Right forelimb (tissue), 1 donor: ENCODE measurements around the gene GOLPH3.
"Not testable (repeated sequence)": the region's sequence is repeated elsewhere in the genome, so short reads cannot be mapped to it uniquely, and the experiment has no call there.

Experiments used
- DNase-seq: peaks from one replicate; pipeline ENCODE4 v3.0.0-alpha.2; 2018

The GOLPH3 gene

DNA sequence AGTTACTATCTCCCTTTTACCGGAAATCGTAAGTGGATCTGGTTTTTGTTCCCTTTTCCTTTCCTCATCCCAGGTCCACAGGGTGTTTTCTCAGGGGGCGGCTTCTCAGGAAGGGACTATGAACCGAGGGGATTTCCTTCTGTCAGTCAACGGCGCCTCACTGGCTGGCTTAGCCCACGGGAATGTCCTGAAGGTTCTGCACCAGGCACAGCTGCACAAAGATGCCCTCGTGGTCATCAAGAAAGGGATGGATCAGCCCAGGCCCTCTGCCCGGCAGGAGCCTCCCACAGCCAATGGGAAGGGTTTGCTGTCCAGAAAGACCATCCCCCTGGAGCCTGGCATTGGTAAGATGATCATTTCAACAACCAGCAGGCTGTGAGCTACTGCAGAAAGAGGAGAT lies 75.8 kb downstream of the GOLPH3 start:
- DNase-seq: no peak

DNA sequence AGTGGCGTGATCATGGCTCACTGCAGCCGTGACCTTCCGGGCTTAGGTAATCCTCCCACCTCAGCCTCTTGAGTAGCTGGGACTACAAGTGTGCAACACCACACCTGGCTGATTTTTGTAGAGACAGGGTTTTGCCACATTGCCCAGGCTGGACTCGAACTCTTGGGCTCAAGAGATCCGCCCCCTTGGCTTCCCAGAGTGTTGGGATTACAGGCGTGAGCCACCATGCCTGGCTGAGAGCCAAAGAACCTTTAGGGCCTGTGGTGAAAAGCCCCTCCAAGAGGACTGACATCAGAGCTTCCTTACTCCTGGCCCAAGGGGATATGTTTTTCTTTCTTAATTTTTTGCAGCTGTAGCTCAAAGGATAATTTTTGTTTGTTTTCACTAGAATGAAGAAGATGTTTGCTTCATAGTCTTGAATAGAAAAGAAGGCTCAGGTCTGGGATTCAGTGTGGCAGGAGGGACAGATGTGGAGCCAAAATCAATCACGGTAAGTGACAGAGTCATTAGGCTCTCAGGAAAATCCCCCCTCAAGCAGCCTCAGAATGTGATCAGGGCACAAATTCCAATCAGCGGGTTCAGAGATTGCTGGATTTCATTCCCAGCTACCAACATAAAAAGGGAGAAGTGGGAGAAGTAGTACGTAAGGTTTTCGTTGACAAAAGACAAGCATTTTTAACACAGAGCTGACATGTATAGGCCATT lies 77.1 kb downstream of the GOLPH3 start:
- DNase-seq: no peak

DNA sequence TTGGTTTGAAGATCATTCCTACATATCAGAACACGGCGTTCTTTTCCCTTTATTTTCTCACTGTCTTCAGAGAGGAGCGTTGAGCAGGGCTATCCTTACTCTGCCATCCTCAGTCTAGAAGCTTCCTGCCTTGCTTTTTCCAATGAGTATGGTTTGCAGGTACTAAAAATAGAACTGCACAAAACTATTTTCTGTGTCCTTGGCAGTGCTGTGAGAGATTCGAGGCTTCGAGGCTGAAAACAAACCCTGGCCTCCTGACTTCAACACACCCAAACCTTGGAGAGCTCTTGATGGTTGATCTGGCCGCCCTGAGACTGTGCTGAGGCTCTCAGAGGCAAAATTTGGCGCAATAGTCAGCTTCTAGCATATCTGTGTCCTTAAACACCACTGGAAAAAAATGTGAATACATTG lies 78.9 kb downstream of the GOLPH3 start:
- DNase-seq: no peak

DNA sequence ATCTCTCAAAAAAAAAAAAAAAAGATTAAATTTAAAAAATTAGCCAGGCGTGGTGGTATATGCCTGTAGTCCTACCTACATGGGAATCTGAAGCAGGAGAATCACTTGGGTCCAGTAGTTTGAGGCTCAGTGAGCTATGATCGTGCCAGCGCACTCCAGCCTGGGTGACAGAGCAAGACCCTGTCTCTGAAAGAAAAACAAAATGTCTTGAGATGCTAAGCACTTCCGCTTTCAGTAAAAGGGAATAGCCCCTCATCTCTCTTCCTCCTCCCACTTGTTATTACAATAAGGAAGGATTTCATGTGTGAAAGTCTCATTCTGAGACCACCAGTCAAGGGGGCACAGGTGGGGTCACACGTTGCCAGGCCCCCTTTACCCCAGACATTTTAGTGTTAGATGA lies 79.4 kb downstream of the GOLPH3 start:
- DNase-seq: no peak

DNA sequence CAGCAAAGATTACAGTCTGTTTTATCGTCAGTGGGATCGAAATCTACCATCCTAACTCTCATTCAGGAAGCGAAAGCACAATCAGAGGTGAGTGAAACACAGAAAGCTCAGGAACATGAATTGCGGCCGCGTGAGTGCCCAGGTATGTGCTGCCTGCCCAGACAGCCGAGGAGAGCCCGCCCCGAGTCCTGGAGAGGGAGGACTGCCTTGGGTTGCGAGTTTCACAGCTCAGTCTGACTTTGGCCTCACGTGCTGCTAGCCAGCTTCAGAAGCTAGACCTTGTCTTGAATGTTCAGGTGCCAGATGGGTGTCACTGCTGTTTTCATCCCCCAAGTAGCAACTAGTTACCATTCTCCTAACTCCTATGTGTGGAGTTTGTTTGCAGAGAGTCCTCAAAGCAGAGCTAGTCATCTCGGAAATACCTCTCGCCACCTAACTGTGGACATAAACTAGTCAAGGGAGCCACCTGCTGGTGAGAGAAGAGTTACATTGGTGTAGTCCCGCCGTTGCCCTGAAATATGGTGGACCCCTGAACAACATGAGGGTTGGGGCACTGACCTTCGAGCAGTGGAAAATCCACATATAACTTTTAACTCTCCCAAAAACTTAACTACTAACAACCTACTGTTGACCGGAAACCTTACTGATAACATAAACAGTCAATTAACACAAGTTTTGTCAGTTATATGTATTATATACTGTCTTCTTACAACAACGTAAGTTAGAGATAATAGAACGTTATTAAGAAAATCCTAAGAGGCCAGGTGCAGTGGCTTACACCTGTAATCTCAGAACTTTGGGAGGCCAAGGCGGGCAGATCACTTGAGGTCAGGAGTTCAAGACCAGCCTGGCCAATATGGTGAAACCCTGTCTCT lies 80.9 kb downstream of the GOLPH3 start:
- peak; percentile 65 for DNase-seq

DNA sequence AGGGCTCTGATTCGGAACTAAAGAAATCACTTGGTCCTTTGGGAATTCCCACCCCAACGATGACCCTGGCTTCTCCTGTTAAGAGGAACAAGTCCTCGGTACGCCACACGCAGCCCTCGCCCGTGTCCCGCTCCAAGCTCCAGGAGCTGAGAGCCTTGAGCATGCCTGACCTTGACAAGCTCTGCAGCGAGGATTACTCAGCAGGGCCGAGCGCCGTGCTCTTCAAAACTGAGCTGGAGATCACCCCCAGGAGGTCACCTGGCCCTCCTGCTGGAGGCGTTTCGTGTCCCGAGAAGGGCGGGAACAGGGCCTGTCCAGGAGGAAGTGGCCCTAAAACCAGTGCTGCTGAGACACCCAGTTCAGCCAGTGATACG lies 83.4 kb downstream of the GOLPH3 start:
- no peak for DNase-seq

DNA sequence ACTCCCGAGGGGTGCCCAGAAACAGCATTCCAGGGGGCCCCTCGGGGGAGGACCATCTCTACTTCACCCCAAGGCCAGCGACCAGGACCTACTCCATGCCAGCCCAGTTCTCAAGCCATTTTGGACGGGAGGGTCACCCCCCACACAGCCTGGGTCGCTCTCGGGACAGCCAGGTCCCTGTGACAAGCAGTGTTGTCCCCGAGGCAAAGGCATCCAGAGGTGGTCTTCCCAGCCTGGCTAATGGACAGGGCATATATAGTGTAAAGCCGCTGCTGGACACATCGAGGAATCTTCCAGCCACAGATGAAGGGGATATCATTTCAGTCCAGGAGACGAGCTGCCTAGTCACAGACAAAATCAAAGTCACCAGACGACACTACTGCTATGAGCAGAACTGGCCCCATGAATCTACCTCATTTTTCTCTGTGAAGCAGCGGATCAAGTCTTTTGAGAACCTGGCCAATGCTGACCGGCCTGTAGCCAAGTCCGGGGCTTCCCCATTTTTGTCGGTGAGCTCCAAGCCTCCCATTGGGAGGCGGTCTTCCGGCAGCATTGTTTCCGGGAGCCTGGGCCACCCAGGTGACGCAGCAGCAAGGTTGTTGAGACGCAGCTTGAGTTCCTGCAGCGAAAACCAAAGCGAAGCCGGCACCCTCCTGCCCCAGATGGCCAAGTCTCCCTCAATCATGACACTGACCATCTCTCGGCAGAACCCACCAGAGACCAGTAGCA lies 83.9 kb downstream of the GOLPH3 start:
- no peak for DNase-seq

DNA sequence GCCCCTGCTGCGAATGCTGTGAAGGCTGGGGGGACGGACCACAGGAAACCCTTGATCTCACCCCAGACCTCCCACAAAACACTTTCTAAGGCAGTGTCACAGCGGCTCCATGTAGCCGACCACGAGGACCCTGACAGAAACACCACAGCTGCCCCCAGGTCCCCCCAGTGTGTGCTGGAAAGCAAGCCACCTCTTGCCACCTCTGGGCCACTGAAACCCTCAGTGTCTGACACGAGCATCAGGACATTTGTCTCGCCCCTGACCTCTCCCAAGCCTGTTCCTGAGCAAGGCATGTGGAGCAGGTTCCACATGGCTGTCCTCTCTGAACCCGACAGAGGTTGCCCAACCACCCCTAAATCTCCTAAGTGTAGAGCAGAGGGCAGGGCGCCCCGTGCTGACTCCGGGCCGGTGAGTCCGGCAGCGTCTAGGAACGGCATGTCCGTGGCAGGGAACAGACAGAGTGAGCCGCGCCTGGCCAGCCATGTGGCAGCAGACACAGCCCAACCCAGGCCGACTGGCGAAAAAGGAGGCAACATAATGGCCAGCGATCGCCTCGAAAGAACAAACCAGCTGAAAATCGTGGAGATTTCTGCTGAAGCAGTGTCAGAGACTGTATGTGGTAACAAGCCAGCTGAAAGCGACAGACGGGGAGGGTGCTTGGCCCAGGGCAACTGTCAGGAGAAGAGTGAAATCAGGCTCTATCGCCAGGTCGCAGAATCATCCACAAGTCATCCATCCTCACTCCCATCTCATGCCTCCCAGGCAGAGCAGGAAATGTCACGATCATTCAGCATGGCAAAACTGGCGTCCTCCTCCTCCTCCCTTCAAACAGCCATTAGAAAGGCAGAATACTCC lies 84.7 kb downstream of the GOLPH3 start:
- DNase-seq: no peak

DNA sequence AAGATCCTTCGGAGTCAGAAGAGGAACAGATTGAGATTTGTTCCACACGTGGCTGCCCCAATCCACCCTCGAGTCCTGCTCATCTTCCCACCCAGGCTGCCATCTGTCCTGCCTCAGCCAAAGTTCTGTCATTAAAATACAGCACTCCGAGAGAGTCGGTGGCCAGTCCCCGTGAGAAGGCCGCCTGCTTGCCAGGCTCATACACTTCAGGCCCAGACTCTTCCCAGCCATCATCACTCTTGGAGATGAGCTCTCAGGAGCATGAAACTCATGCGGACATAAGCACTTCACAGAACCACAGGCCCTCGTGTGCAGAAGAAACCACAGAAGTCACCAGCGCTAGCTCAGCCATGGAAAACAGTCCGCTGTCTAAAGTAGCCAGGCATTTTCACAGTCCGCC lies 85.9 kb downstream of the GOLPH3 start:
- DNase-seq: no peak

DNA sequence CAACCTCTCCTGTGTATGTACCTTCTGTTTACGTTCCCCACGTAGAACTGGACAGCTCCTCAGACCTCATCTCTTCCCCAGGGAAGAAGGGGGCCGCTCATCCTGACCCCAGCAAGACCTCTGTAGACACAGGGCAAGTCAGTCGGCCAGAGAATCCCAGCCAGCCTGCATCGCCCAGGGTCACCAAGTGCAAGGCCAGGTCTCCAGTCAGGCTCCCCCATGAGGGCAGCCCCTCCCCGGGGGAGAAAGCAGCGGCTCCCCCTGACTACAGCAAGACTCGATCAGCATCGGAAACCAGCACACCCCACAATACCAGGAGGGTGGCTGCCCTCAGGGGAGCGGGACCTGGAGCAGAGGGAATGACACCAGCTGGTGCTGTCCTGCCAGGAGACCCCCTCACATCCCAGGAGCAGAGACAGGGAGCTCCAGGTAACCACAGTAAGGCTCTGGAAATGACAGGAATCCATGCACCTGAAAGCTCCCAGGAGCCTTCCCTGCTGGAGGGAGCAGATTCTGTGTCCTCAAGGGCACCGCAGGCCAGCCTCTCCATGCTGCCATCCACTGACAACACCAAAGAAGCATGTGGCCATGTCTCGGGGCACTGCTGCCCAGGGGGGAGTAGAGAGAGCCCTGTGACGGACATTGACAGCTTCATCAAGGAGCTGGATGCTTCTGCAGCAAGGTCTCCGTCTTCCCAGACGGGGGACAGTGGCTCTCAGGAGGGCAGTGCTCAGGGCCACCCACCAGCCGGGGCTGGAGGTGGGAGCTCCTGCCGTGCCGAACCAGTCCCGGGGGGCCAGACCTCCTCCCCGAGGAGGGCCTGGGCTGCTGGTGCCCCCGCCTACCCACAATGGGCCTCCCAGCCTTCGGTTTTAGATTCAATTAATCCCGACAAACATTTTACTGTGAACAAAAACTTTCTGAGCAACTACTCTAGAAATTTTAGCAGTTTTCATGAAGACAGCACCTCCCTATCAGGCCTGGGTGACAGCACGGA lies 86.7 kb downstream of the GOLPH3 start:
- peak; percentile 15 for DNase-seq

DNA sequence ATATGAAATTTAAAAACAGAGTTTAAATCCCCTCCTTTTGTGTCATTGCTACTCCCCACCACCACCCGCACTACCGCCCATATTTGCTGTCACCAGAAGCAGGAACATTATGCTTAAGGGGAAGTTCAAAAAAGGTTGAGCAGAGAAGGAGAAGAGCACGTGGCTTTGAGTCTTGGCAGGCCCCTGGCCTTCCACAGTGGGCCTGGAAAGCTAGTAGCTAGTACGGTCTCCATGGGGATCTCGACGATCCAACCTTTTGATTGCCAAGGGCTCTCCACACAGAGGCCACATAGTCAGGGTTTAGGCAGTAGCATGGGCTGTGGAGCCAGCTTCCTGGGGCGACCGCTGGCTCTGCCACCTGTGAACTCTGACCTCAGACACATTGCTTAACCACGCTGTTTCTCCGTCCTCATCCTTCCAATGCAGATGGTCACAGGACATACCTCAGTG lies 90.1 kb downstream of the GOLPH3 start:
- DNase-seq: no peak

DNA sequence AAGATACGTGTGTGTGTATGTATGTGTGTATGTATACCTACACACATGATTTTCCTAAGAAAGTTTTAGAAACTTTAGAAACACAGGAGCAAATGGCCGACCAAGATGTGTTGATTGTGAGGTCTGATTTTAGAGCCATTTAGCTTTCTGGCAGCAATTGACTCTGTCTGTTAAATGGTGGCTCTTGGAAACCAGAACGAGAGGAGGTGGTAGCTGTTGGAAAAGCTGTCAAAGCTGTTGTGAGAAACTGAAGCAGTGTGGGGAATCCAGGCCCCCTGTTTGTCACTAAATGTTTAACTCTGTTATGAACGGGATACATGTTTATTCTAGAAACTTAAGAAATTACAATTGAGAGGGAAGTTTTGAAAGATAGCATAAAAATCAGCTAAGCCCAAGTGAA lies 91.4 kb downstream of the GOLPH3 start:
- DNase-seq: no peak

DNA sequence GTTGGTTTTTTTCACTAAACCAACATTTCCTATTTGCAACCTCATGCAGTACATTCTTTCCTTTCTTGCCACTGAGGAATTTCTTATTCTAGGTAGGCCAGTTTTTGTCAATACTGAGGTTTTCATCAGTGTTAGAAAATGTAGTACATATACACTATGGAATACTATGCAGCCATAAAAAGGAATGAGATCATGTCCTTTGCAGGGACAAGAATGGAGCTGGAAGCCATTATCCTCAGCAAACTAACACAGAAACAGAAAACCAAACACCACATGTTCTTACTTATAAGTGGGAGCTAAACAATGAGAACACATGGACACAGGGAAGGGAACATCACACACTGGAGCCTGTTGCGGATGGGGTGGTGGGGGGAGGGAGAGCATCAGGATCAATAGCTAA lies 93.6 kb downstream of the GOLPH3 start:
- not testable (repeated sequence) for DNase-seq

DNA sequence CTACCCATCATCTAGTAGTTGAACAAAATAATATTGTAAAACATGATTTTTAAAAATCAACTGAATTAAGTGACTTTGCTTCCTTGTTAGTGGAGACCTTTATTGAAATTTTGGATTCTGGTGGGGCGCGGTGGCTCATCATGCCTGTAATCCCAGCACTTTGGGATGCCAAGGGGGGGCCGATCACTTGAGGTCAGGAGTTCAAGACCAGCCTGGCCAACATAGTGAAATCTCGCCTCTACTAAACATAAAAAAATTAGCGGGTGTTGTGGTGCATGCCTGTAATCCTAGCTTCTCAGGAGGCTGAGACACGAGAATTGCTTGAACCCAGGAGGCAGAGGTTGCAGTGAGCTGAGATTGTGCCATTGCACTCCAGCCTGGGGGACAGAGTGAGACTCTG lies 95.3 kb downstream of the GOLPH3 start:
- not testable (repeated sequence) for DNase-seq

DNA sequence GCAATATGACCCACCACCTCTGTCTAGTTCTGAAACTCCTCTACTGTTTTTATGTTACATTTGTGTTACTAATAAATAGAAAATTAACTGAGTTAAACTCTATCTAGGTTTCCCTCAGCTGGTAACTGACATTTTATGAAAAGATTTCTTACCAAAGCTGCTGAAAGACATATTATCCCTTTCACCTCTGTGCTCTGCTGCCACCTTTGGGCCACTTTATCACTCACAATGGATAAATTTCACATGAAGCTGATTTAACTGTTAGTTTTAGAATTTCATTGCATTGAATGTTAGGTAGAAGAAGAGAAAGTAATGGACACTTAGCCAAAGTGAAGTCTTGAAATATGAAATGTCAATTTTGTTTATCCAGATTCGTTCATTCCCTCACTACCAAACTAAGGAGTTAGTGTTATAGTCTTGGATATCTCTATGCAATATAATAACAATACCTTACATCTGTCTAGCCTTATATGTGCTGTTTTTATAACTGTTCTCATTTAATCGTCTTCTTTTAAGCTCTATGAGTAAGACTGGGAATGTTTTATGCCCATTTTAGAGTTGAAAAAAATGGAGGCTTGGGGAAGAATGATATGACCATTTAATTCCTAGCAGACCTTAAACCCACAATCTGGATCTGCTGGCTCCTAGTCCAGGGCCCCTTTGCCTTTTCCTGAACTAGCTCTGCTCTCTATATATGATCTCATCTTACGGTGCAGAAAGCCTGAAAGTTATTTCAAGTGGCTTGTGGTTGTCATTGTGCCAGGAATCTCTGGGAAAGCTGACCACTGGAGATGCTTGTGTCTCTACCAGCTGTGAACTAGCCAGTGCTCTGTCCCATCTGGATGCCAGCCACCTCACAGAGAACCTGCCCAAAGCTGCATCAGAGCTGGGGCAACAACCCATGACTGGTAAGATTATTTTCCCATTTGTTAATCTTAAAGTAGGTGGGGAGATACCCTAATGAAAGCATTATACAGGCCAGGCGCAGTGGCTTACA lies 97.1 kb downstream of the GOLPH3 start:
- DNase-seq: peak; percentile 67
